Measurements from ENCODE around the gene ELOVL1.

DNA sequence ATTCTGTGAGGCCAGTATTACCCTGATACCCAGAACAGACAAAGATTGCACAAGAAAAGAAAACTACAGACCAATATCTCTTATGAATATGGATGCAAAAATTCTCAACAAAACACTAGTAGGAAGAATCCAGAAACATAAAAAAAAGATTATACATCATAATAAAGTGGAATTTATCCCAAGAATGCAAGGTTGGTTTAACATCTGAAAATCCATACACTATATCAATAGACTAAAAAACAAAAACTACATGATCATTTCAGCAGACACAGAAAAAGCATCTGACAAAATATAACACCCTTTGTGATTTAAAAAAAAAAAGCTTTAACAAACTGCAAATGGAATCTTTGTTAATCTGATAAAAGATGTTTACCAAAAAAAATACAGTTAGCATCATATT, 42.4 kb downstream of the ELOVL1 start:
- TF ChIP-seq CEBPB (IDR thresholded peaks at IDR 0.05) = no peak
- no peak for TF ChIP-seq EGR1 (IDR thresholded peaks at IDR 0.05)
- TF ChIP-seq RAD21 (IDR thresholded peaks at IDR 0.05; ENCODE audit: low read depth) = no peak
- no peak for TF ChIP-seq EP300 (IDR thresholded peaks at IDR 0.05; ENCODE audit: borderline replicate concordance)
- TF ChIP-seq, protein P1, sequence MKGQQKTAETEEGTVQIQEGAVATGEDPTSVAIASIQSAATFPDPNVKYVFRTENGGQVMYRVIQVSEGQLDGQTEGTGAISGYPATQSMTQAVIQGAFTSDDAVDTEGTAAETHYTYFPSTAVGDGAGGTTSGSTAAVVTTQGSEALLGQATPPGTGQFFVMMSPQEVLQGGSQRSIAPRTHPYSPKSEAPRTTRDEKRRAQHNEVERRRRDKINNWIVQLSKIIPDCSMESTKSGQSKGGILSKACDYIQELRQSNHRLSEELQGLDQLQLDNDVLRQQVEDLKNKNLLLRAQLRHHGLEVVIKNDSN (IDR thresholded peaks at IDR 0.05) = no peak
- no peak for TF ChIP-seq CREB1 (IDR thresholded peaks at IDR 0.05; ENCODE audit: low read depth)
